Measurements from ENCODE around the gene PSG2. TPM values are rescaled to one million over a fixed set of nuclear protein-coding genes. Genes with fewer than 3 reads are reported as not detected.
"Not testable (repeated sequence)": the region's sequence is repeated elsewhere in the genome, so short reads cannot be mapped to it uniquely, and the experiment has no call there.

The PSG2 gene
- total RNA-seq (2022) = not detected in 2 replicates
- percentile 8 among the genes with signal in this experiment for Bru-seq, nascent RNA
- not detected for BruChase-seq, experiment 1, labeled RNA remaining after a 6-hour chase
- BruChase-seq, experiment 2, labeled RNA remaining after a 2-hour chase = not detected
- long read RNA-seq = 0 reads

DNA sequence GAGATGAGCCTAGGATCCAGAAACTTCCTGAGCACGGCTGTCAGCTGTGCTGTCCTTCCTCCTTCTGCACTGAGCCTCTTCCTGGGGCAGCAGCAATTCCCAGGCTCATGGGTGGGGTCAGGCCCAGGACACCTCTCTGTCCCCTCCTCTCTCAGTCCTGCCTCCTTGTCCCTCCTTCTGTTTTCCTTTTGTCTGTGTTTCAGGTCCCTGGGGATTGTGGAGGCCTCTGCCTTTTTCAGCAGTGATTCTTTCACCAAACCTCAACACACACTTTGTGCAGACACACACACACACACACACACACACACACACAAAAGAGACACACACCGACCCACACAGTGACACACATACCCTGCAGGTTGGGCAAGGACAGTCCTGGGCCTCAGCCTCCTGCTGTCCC, at the start of gene PSG2:
Gene PSG2, minus strand, starts transcription at position 101 of the 400 bp plus-strand sequence. CDS start 132 bp downstream, outside the sequence.
- H3K4me1 Mint-ChIP-seq (ENCODE audit: low read depth, unreplicated experiment); H3K4me3 Mint-ChIP-seq (ENCODE audit: low read depth, unreplicated experiment); H3K27ac Mint-ChIP-seq (ENCODE audit: unreplicated experiment); H3K9me3 Mint-ChIP-seq (ENCODE audit: low read depth, unreplicated experiment); intact Hi-C loops (cut with micrococcal nuclease; ENCODE audit: unreplicated experiment); H3K36me3 Mint-ChIP-seq (ENCODE audit: insufficient read depth, unreplicated experiment); DNase-seq; CTCF ChIA-PET; BruUV-seq (replicated peaks): not testable (repeated sequence)
- H3K27me3 Mint-ChIP-seq (ENCODE audit: unreplicated experiment) = peaks cover 12% of the 10 kb centered on the region

DNA sequence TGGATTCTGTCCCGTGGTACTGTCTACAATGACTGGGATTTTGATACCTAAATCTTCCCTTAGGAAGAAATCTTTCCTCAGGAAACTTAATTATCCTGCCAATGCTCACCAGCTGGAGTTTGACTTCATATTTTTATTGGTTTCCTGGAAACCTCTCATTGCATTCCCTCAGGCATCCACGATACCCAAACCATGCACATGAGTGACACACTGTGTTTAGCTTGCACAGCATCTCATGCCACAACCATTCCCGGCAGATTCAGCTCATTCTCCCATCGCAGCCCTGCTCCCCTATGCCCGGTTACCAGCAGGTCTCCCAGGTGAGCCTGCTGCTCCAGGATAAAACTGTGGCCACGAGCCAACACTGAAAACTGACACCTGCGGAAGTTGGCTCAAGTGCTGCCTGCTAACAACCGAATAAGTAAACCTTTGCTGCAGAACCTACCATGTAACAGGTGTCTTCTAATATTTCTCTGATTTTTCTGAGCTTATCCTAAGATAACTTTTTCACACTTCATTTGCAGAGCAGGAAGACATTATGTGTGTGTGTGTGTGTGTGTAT, 48.9 kb upstream of the PSG2 start:
- H3K9me3 Mint-ChIP-seq (ENCODE audit: low read depth, unreplicated experiment); intact Hi-C loops (cut with micrococcal nuclease; ENCODE audit: unreplicated experiment); H3K36me3 Mint-ChIP-seq (ENCODE audit: insufficient read depth, unreplicated experiment); H3K27ac Mint-ChIP-seq (ENCODE audit: unreplicated experiment); H3K4me3 Mint-ChIP-seq (ENCODE audit: low read depth, unreplicated experiment); H3K27me3 Mint-ChIP-seq (ENCODE audit: unreplicated experiment); CTCF ChIA-PET; BruUV-seq (replicated peaks): not testable (repeated sequence)
- peaks cover 31% of the 10 kb centered on the region for H3K4me1 Mint-ChIP-seq (ENCODE audit: low read depth, unreplicated experiment)
- DNase-seq = peak; percentile 80

DNA sequence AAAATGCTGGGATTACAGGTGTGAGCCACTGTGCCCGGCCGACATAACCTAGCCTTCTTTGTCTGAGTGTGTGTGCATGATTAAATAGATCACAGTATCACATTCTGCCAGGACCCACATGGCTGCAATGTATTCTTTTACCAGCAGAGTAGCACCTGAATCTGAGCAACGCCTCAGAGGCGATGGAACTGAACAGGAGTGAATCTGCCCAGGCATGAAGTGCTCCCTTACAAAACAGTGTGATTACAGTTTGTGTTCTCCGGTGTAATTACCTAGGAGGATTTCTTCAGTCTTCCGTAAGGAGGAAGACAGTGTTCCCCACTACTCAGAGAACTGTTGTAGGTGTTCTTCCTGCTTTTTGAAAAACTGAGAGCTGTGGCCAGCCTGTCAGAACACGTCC, 46.7 kb upstream of the PSG2 start:
- H3K36me3 Mint-ChIP-seq (ENCODE audit: insufficient read depth, unreplicated experiment); H3K4me3 Mint-ChIP-seq (ENCODE audit: low read depth, unreplicated experiment); H3K27ac Mint-ChIP-seq (ENCODE audit: unreplicated experiment); CTCF ChIA-PET; intact Hi-C loops (cut with micrococcal nuclease; ENCODE audit: unreplicated experiment); BruUV-seq (replicated peaks); H3K27me3 Mint-ChIP-seq (ENCODE audit: unreplicated experiment); H3K9me3 Mint-ChIP-seq (ENCODE audit: low read depth, unreplicated experiment); DNase-seq: not testable (repeated sequence)
- H3K4me1 Mint-ChIP-seq (ENCODE audit: low read depth, unreplicated experiment) = peaks cover 25% of the 10 kb centered on the region

DNA sequence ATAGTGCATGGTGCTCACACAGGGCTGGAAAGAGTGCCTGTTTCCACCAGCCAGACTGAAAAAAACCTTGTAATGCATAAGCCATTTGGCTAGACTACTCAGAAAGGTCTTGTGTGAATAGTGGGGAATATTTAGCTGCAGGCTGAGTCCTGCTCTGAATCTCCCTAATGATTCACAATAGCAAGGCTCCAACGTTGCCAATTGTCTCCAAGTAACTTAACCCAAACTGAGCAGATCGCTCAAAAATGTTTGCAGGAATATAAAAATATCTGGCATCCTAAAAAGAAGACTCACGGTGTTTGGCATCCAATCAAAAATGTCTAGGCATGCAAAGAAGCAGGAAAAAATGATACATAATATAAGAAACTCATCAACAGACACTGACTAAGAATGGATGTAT, 44.8 kb upstream of the PSG2 start:
- H3K9me3 Mint-ChIP-seq (ENCODE audit: low read depth, unreplicated experiment); H3K36me3 Mint-ChIP-seq (ENCODE audit: insufficient read depth, unreplicated experiment); DNase-seq; CTCF ChIA-PET; BruUV-seq (replicated peaks); H3K27me3 Mint-ChIP-seq (ENCODE audit: unreplicated experiment); intact Hi-C loops (cut with micrococcal nuclease; ENCODE audit: unreplicated experiment); H3K4me3 Mint-ChIP-seq (ENCODE audit: low read depth, unreplicated experiment); H3K27ac Mint-ChIP-seq (ENCODE audit: unreplicated experiment): not testable (repeated sequence)
- H3K4me1 Mint-ChIP-seq (ENCODE audit: low read depth, unreplicated experiment) = peaks cover 18% of the 10 kb centered on the region

- no peak overlapping the region for H3K4me3 Mint-ChIP-seq (ENCODE audit: low read depth, unreplicated experiment)
- DNase-seq = no peak
- TF ChIP-seq CTCF (IDR thresholded peaks at IDR 0.05; ENCODE audit: unreplicated experiment) = no peak
- H3K9me3 Mint-ChIP-seq (ENCODE audit: low read depth, unreplicated experiment) = no peaks in the 10 kb centered on the region
- H3K4me1 Mint-ChIP-seq (ENCODE audit: low read depth, unreplicated experiment) = peaks cover 15% of the 10 kb centered on the region
- intact Hi-C loops (cut with micrococcal nuclease; ENCODE audit: unreplicated experiment) = no loop called here
- no peaks in the 10 kb centered on the region for H3K36me3 Mint-ChIP-seq (ENCODE audit: insufficient read depth, unreplicated experiment)
- peaks cover 11% of the 10 kb centered on the region for H3K27me3 Mint-ChIP-seq (ENCODE audit: unreplicated experiment)
- no TSS peak for BruUV-seq (replicated peaks)
- CTCF ChIA-PET = no interaction called here
- no peak overlapping the region for H3K27ac Mint-ChIP-seq (ENCODE audit: unreplicated experiment)
Observed at GRCh38 chr19:43126720-43127119, 44.2 kb upstream of the PSG2 start.

- no peak overlapping the region for H3K27ac Mint-ChIP-seq (ENCODE audit: unreplicated experiment)
- no peaks in the 10 kb centered on the region for H3K9me3 Mint-ChIP-seq (ENCODE audit: low read depth, unreplicated experiment)
- no peaks in the 10 kb centered on the region for H3K36me3 Mint-ChIP-seq (ENCODE audit: insufficient read depth, unreplicated experiment)
- peaks cover 17% of the 10 kb centered on the region for H3K4me1 Mint-ChIP-seq (ENCODE audit: low read depth, unreplicated experiment)
- CTCF ChIA-PET = no interaction called here
- DNase-seq = no peak
- intact Hi-C loops (cut with micrococcal nuclease; ENCODE audit: unreplicated experiment) = no loop called here
- TF ChIP-seq CTCF (IDR thresholded peaks at IDR 0.05; ENCODE audit: unreplicated experiment) = no peak
- H3K27me3 Mint-ChIP-seq (ENCODE audit: unreplicated experiment) = peaks cover 31% of the 10 kb centered on the region
- BruUV-seq (replicated peaks) = no TSS peak
- H3K4me3 Mint-ChIP-seq (ENCODE audit: low read depth, unreplicated experiment) = no peak overlapping the region
Observed at GRCh38 chr19:43124360-43124759, 41.9 kb upstream of the PSG2 start.

GRCh38 chr19:43120433-43121026, 38.0 kb upstream of the PSG2 start:
- H3K36me3 Mint-ChIP-seq (ENCODE audit: insufficient read depth, unreplicated experiment); H3K4me3 Mint-ChIP-seq (ENCODE audit: low read depth, unreplicated experiment); CTCF ChIA-PET; DNase-seq; H3K9me3 Mint-ChIP-seq (ENCODE audit: low read depth, unreplicated experiment); intact Hi-C loops (cut with micrococcal nuclease; ENCODE audit: unreplicated experiment); H3K27ac Mint-ChIP-seq (ENCODE audit: unreplicated experiment); BruUV-seq (replicated peaks): not testable (repeated sequence)
- Mint-ChIP-seq H3K27me3 (ENCODE audit: unreplicated experiment) (peaks cover 39% of the 10 kb centered on the region), H3K4me1 (ENCODE audit: low read depth, unreplicated experiment) (peaks cover 17% of the 10 kb centered on the region)

DNA sequence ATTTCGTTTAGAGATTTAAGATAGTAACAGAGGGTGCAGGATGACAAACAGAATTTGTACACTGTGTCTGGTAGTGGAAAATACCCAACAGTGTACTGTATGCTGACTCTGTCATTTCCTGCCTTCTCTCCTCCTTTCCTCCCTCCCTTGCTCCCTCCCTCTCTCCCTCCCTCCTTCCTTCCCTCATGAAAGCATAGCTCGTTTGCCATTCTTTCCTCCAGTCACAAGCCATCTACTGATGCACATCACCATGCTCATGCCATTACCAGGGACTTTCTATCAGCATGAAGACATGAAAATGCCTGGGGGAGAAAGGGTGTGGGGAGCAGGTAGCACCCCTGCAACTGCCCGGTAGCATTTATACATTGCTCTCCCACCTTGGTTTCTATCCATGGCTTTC, 37.0 kb upstream of the PSG2 start:
- H3K9me3 Mint-ChIP-seq (ENCODE audit: low read depth, unreplicated experiment); CTCF ChIA-PET; H3K36me3 Mint-ChIP-seq (ENCODE audit: insufficient read depth, unreplicated experiment); intact Hi-C loops (cut with micrococcal nuclease; ENCODE audit: unreplicated experiment); H3K4me3 Mint-ChIP-seq (ENCODE audit: low read depth, unreplicated experiment); BruUV-seq (replicated peaks); H3K27ac Mint-ChIP-seq (ENCODE audit: unreplicated experiment); DNase-seq: not testable (repeated sequence)
- H3K4me1 Mint-ChIP-seq (ENCODE audit: low read depth, unreplicated experiment) = peaks cover 17% of the 10 kb centered on the region
- H3K27me3 Mint-ChIP-seq (ENCODE audit: unreplicated experiment) = peaks cover 39% of the 10 kb centered on the region

All from Calu3 (cell line).